Peyer's patch (tissue), 4 donors: Measurements from ENCODE around the gene TPCN2.

Experiments used
- CTCF ChIP-seq, 6 experiments: fragments of 450-650 bp in 4 of 6; fragments of 200-600 bp in 2 of 6; sonication (generic) in 1 of 6; IDR thresholded peaks; one replicate each; pipeline ENCODE4 v1.5.1; 2017 to 2019; ENCODE audit warnings: antibody characterized with exemption in 6 of 6, mild to moderate bottlenecking in 3 of 6, moderate library complexity in 1 of 6
- POLR2A ChIP-seq, 2 donors: fragments of 450-650 bp; IDR thresholded peaks; one replicate each; pipeline ENCODE4 v1.5.1; 2017; ENCODE audit warnings: antibody characterized with exemption in 2 of 2, mild to moderate bottlenecking in 2 of 2, moderate library complexity in 2 of 2

GRCh38 chr11:69055598-69056516 is 7.1 kb downstream of the TPCN2 start:
- TF ChIP-seq CTCF (IDR thresholded peaks at IDR 0.05) (no peak), POLR2A (IDR thresholded peaks at IDR 0.05) (no peak)
